T-helper 1 cell treated with Interleukin-12 subunit alpha and Interleukin-12 subunit beta and Interleukin-4 antibody, amounts not matched to agents 30 μg/mL and 1 μg/mL, for 36 hours (primary cell): ENCODE results near the gene KLF15.
"Not testable (repeated sequence)": the region's sequence is repeated elsewhere in the genome, so short reads cannot be mapped to it uniquely, and the experiment has no call there.

ENCODE experiments used
- H3K27ac Mint-ChIP-seq: one replicate; pipeline ENCODE4 v1.8.0; 2021; ENCODE audit warnings: mild to moderate bottlenecking, mixed read lengths
- H3K27me3 Mint-ChIP-seq: one replicate; pipeline ENCODE4 v1.8.0; 2021; ENCODE audit warnings: low read depth, mixed read lengths
- H3K36me3 Mint-ChIP-seq: one replicate; pipeline ENCODE4 v1.8.0; 2021; ENCODE audit warnings: low read depth, mixed read lengths
- H3K4me1 Mint-ChIP-seq: one replicate; pipeline ENCODE4 v1.8.0; 2021; ENCODE audit warnings: low read depth, mixed read lengths
- H3K4me3 Mint-ChIP-seq: one replicate; pipeline ENCODE4 v1.8.0; 2021; ENCODE audit warnings: mild to moderate bottlenecking, moderate library complexity, mixed read lengths
- H3K9me3 Mint-ChIP-seq: one replicate; pipeline ENCODE4 v1.8.0; 2021; ENCODE audit warnings: mixed read lengths

The KLF15 gene

GRCh38 chr3:126340596-126340942, 16.6 kb downstream of the KLF15 start:
- Mint-ChIP-seq H3K9me3 (no peaks in the 10 kb centered on the region), H3K4me3 (no peak overlapping the region), H3K27ac (no peak overlapping the region), H3K36me3 (no peaks in the 10 kb centered on the region), H3K4me1 (no peaks in the 10 kb centered on the region), H3K27me3 (no peaks in the 10 kb centered on the region)

- no peaks in the 10 kb centered on the region for H3K9me3 Mint-ChIP-seq
- H3K4me1 Mint-ChIP-seq, result no peaks in the 10 kb centered on the region
- no peak overlapping the region for H3K4me3 Mint-ChIP-seq
- H3K27me3 Mint-ChIP-seq, result no peaks in the 10 kb centered on the region
- no peak overlapping the region for H3K27ac Mint-ChIP-seq
- no peaks in the 10 kb centered on the region for H3K36me3 Mint-ChIP-seq
Observed at GRCh38 chr3:126340081-126340511, 17.1 kb downstream of the KLF15 start.

GRCh38 chr3:126339466-126339865, 17.7 kb downstream of the KLF15 start:
- Mint-ChIP-seq H3K36me3 (no peaks in the 10 kb centered on the region), H3K27me3 (no peaks in the 10 kb centered on the region), H3K27ac (no peak overlapping the region), H3K4me1 (no peaks in the 10 kb centered on the region), H3K4me3 (no peak overlapping the region), H3K9me3 (no peaks in the 10 kb centered on the region)

- H3K27ac Mint-ChIP-seq, result no peak overlapping the region
- no peaks in the 10 kb centered on the region for H3K9me3 Mint-ChIP-seq
- no peaks in the 10 kb centered on the region for H3K27me3 Mint-ChIP-seq
- H3K36me3 Mint-ChIP-seq, result no peaks in the 10 kb centered on the region
- no peak overlapping the region for H3K4me3 Mint-ChIP-seq
- no peaks in the 10 kb centered on the region for H3K4me1 Mint-ChIP-seq
Observed at GRCh38 chr3:126338790-126339288, 18.4 kb downstream of the KLF15 start.

- H3K36me3 Mint-ChIP-seq, result no peaks in the 10 kb centered on the region
- no peaks in the 10 kb centered on the region for H3K27me3 Mint-ChIP-seq
- no peak overlapping the region for H3K4me3 Mint-ChIP-seq
- H3K4me1 Mint-ChIP-seq, result no peaks in the 10 kb centered on the region
- no peaks in the 10 kb centered on the region for H3K9me3 Mint-ChIP-seq
- H3K27ac Mint-ChIP-seq, result no peak overlapping the region
Observed at GRCh38 chr3:126337980-126338651, 19.1 kb downstream of the KLF15 start.

- H3K27ac Mint-ChIP-seq, H3K4me3 Mint-ChIP-seq, H3K4me1 Mint-ChIP-seq, H3K27me3 Mint-ChIP-seq, H3K36me3 Mint-ChIP-seq: not testable (repeated sequence)
- peaks cover 24% of the 10 kb centered on the region for H3K9me3 Mint-ChIP-seq
Observed at GRCh38 chr3:126331812-126332336, 25.3 kb downstream of the KLF15 start.

- H3K27ac Mint-ChIP-seq, result no peak overlapping the region
- H3K9me3 Mint-ChIP-seq, result peaks cover 27% of the 10 kb centered on the region
- no peaks in the 10 kb centered on the region for H3K27me3 Mint-ChIP-seq
- H3K4me3 Mint-ChIP-seq, result no peak overlapping the region
- no peaks in the 10 kb centered on the region for H3K36me3 Mint-ChIP-seq
- no peaks in the 10 kb centered on the region for H3K4me1 Mint-ChIP-seq
Observed at GRCh38 chr3:126329927-126330725, 27.1 kb downstream of the KLF15 start.

GRCh38 chr3:126326629-126327028, 30.6 kb downstream of the KLF15 start:
- H3K36me3 Mint-ChIP-seq, result no peaks in the 10 kb centered on the region
- no peaks in the 10 kb centered on the region for H3K4me1 Mint-ChIP-seq
- no peak overlapping the region for H3K27ac Mint-ChIP-seq
- no peaks in the 10 kb centered on the region for H3K27me3 Mint-ChIP-seq
- no peak overlapping the region for H3K4me3 Mint-ChIP-seq
- H3K9me3 Mint-ChIP-seq, result peaks cover 27% of the 10 kb centered on the region

GRCh38 chr3:126322181-126322967, 34.8 kb downstream of the KLF15 start:
- no peak overlapping the region for H3K27ac Mint-ChIP-seq
- H3K36me3 Mint-ChIP-seq, result no peaks in the 10 kb centered on the region
- no peaks in the 10 kb centered on the region for H3K4me1 Mint-ChIP-seq
- peaks cover 3% of the 10 kb centered on the region for H3K9me3 Mint-ChIP-seq
- no peak overlapping the region for H3K4me3 Mint-ChIP-seq
- no peaks in the 10 kb centered on the region for H3K27me3 Mint-ChIP-seq

GRCh38 chr3:126321490-126321889, 35.7 kb downstream of the KLF15 start:
- no peak overlapping the region for H3K4me3 Mint-ChIP-seq
- H3K9me3 Mint-ChIP-seq, result peaks cover 3% of the 10 kb centered on the region
- no peaks in the 10 kb centered on the region for H3K27me3 Mint-ChIP-seq
- no peaks in the 10 kb centered on the region for H3K36me3 Mint-ChIP-seq
- no peaks in the 10 kb centered on the region for H3K4me1 Mint-ChIP-seq
- no peak overlapping the region for H3K27ac Mint-ChIP-seq

GRCh38 chr3:126320517-126321293, 36.5 kb downstream of the KLF15 start:
- no peaks in the 10 kb centered on the region for H3K27me3 Mint-ChIP-seq
- H3K4me3 Mint-ChIP-seq, result no peak overlapping the region
- no peaks in the 10 kb centered on the region for H3K9me3 Mint-ChIP-seq
- H3K36me3 Mint-ChIP-seq, result no peaks in the 10 kb centered on the region
- no peak overlapping the region for H3K27ac Mint-ChIP-seq
- H3K4me1 Mint-ChIP-seq, result no peaks in the 10 kb centered on the region

GRCh38 chr3:126319701-126320295, 37.4 kb downstream of the KLF15 start:
- H3K4me1 Mint-ChIP-seq, result no peaks in the 10 kb centered on the region
- no peak overlapping the region for H3K4me3 Mint-ChIP-seq
- H3K9me3 Mint-ChIP-seq, result no peaks in the 10 kb centered on the region
- H3K27me3 Mint-ChIP-seq, result no peaks in the 10 kb centered on the region
- H3K27ac Mint-ChIP-seq, result no peak overlapping the region
- H3K36me3 Mint-ChIP-seq, result no peaks in the 10 kb centered on the region

GRCh38 chr3:126317029-126317996, 39.9 kb downstream of the KLF15 start:
- Mint-ChIP-seq H3K4me1 (no peaks in the 10 kb centered on the region), H3K27me3 (no peaks in the 10 kb centered on the region), H3K4me3 (no peak overlapping the region), H3K27ac (no peak overlapping the region), H3K36me3 (no peaks in the 10 kb centered on the region), H3K9me3 (no peaks in the 10 kb centered on the region)
